Neural cell (in vitro differentiated cells): ENCODE data around the gene PCNX2. TPM values are rescaled to one million over a fixed set of nuclear protein-coding genes. Genes with fewer than 3 reads are reported as not detected.

Source experiments
- H2AFZ ChIP-seq: fragments of 200-600, 300-800 bp; sonication (generic), shearing (Covaris generic); 2 replicates; pipeline ENCODE4 v1.6.0; 2014; ENCODE audit warnings: low read depth, mild to moderate bottlenecking, antibody characterized with exemption, low read length, moderate library complexity
- H3F3A ChIP-seq: fragments of 200-600 bp; shearing (Covaris generic); 2 replicates; pipeline ENCODE4 v1.6.1; 2016; ENCODE audit warnings: mild to moderate bottlenecking, moderate library complexity, mixed read lengths, antibody characterized with exemption, low read length; ENCODE audit not compliant: insufficient read depth, poor library complexity, severe bottlenecking
- H3K27ac ChIP-seq: fragments of 200-600, 300-800 bp; sonication (generic), shearing (Covaris generic); 2 replicates; pipeline ENCODE4 v1.5.1; 2014; ENCODE audit warnings: mild to moderate bottlenecking, low read length, moderate library complexity
- H3K27me3 ChIP-seq: fragments of 300-800, 200-600 bp; sonication (generic), shearing (Covaris generic); 2 replicates; pipeline ENCODE4 v1.6.0; 2014; ENCODE audit warnings: mild to moderate bottlenecking, low read depth, low read length, moderate library complexity; ENCODE audit not compliant: insufficient read depth
- H3K36me3 ChIP-seq: fragments of 300-800, 200-600 bp; sonication (generic), shearing (Covaris generic); 2 replicates; pipeline ENCODE4 v1.5.1; 2014; ENCODE audit warnings: mild to moderate bottlenecking, antibody characterized with exemption, low read length, moderate library complexity; ENCODE audit not compliant: insufficient read depth
- H3K4me2 ChIP-seq: fragments of 300-800, 200-600 bp; sonication (generic), shearing (Covaris generic); 2 replicates; pipeline ENCODE4 v1.6.0; 2014; ENCODE audit warnings: mild to moderate bottlenecking, low read length
- H3K4me3 ChIP-seq: fragments of 300-800, 200-600 bp; sonication (generic), shearing (Covaris generic); 2 replicates; pipeline ENCODE4 v1.5.1; 2014; ENCODE audit warnings: mild to moderate bottlenecking, low read length, moderate library complexity
- H3K79me2 ChIP-seq: fragments of 200-600 bp; shearing (Covaris generic); replicated peaks from 2 replicates; pipeline ENCODE4 v1.6.0; 2014; ENCODE audit warnings: mild to moderate bottlenecking, low read length, moderate library complexity; ENCODE audit not compliant: insufficient read depth
- H3K9ac ChIP-seq: fragments of 300-800, 200-600 bp; sonication (generic), shearing (Covaris generic); 2 replicates; pipeline ENCODE4 v1.6.1; 2016; ENCODE audit warnings: mild to moderate bottlenecking, low read length, mixed read lengths
- H3K9me2 ChIP-seq: fragments of 200-600 bp; shearing (Covaris generic); 2 replicates; pipeline ENCODE4 v1.6.1; 2016; ENCODE audit warnings: mild to moderate bottlenecking, low read length, mixed read lengths; ENCODE audit not compliant: insufficient read depth
- H3K9me3 ChIP-seq: fragments of 200-600, 300-800 bp; sonication (generic), shearing (Covaris generic); 2 replicates; pipeline ENCODE4 v1.6.1; 2016; ENCODE audit warnings: mild to moderate bottlenecking, mixed run types, low read length, moderate library complexity, mixed read lengths
- H4K20me1 ChIP-seq: fragments of 200-600 bp; shearing (Covaris generic); 2 replicates; pipeline ENCODE4 v1.6.1; 2016; ENCODE audit warnings: mild to moderate bottlenecking, mixed run types; ENCODE audit not compliant: insufficient read depth
- CTCF ChIP-seq: fragments of 450-650 bp; IDR thresholded peaks from 2 replicates; pipeline ENCODE4 v1.5.1; 2014; ENCODE audit warnings: antibody characterized with exemption, mild to moderate bottlenecking, moderate library complexity; ENCODE audit not compliant: poor library complexity, severe bottlenecking
- EP300 ChIP-seq: fragments of 450-650 bp; conservative IDR thresholded peaks from 2 replicates; pipeline ENCODE4 v1.6.1; 2014; ENCODE audit warnings: antibody characterized with exemption, mild to moderate bottlenecking, moderate library complexity; ENCODE audit not compliant: poor library complexity, severe bottlenecking
- EZH2 ChIP-seq: fragments of 200-600, 300-800 bp; shearing (Covaris generic), sonication (generic); IDR thresholded peaks from 2 replicates; pipeline ENCODE4 v1.6.1; 2014; ENCODE audit warnings: antibody characterized with exemption, low read length, borderline replicate concordance, mild to moderate bottlenecking; ENCODE audit not compliant: insufficient read depth, poor library complexity, severe bottlenecking
- MXI1 ChIP-seq: fragments of 450-650 bp; conservative IDR thresholded peaks from 2 replicates; pipeline ENCODE4 v1.6.1; 2014; ENCODE audit warnings: antibody characterized with exemption, mild to moderate bottlenecking; ENCODE audit not compliant: poor library complexity, severe bottlenecking
- POLR2AphosphoS5 ChIP-seq: IDR thresholded peaks from 2 replicates; pipeline ENCODE4 v1.6.1; 2012
- RAD21 ChIP-seq: fragments of 450-650 bp; conservative IDR thresholded peaks from 2 replicates; pipeline ENCODE4 v1.6.1; 2014; ENCODE audit warnings: antibody characterized with exemption, mild to moderate bottlenecking, moderate library complexity
- SMC3 ChIP-seq: fragments of 450-650 bp; conservative IDR thresholded peaks from 2 replicates; pipeline ENCODE4 v1.6.1; 2014; ENCODE audit warnings: antibody characterized with exemption, mild to moderate bottlenecking, moderate library complexity; ENCODE audit not compliant: poor library complexity
- TAF1 ChIP-seq: IDR thresholded peaks from 2 replicates; pipeline ENCODE4 v1.6.1; 2012; ENCODE audit warnings: low read depth
- polyA plus RNA-seq: library from polyadenylated mRNA; depleted of rRNA; stranded (reverse); fragments of >200 nt; gene quantifications from 2 replicates; pipeline ENCODE4 v1.2.3, GENCODE V29; 2014
- TF ChIP-seq, protein P1 (sequence below): IDR thresholded peaks from 2 replicates; pipeline ENCODE4 v1.6.1; 2012; ENCODE audit warnings: borderline replicate concordance

Gene PCNX2
- polyA plus RNA-seq, 1 donor from 2014 or later, result 17.2 TPM

DNA sequence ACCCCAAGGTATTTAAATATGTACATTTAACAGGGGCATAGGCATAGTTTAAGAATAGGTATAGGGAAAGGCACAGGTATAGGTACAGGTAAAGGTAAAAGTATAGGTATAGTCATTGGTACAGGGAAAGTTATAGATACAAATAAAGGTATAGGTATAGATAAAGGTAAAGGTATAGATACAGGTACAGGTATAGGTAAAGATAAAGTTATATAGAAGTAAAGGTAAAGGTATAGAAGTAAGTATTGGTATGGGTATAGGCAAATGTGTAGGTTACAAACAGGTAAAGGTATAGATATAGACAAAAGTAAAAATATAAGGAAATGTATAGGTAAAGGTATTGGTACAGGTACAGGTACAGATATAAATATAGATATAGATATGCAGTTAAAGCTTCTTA is 137.2 kb downstream of the PCNX2 start:
- no peaks in the 10 kb centered on the region for H4K20me1 ChIP-seq
- H3K4me3 ChIP-seq, result no peak overlapping the region
- no peaks in the 10 kb centered on the region for H3K9me3 ChIP-seq
- H3K4me2 ChIP-seq, result no peak overlapping the region
- H2AFZ ChIP-seq, result no peak overlapping the region
- H3K9me2 ChIP-seq, result no peaks in the 10 kb centered on the region
- no peak overlapping the region for H3K27ac ChIP-seq
- peaks cover under 1% of the 10 kb centered on the region for H3K36me3 ChIP-seq
- no peaks in the 10 kb centered on the region for H3F3A ChIP-seq
- H3K9ac ChIP-seq, result no peak overlapping the region
- H3K27me3 ChIP-seq, result no peaks in the 10 kb centered on the region
- H3K79me2 ChIP-seq, result no peaks in the 10 kb centered on the region
- TF ChIP-seq SMC3 (no peak), POLR2AphosphoS5 (no peak), EZH2 (no peak), RAD21 (no peak), TAF1 (no peak), EP300 (no peak), CTCF (no peak), MXI1 (no peak)
- TF ChIP-seq, protein P1, sequence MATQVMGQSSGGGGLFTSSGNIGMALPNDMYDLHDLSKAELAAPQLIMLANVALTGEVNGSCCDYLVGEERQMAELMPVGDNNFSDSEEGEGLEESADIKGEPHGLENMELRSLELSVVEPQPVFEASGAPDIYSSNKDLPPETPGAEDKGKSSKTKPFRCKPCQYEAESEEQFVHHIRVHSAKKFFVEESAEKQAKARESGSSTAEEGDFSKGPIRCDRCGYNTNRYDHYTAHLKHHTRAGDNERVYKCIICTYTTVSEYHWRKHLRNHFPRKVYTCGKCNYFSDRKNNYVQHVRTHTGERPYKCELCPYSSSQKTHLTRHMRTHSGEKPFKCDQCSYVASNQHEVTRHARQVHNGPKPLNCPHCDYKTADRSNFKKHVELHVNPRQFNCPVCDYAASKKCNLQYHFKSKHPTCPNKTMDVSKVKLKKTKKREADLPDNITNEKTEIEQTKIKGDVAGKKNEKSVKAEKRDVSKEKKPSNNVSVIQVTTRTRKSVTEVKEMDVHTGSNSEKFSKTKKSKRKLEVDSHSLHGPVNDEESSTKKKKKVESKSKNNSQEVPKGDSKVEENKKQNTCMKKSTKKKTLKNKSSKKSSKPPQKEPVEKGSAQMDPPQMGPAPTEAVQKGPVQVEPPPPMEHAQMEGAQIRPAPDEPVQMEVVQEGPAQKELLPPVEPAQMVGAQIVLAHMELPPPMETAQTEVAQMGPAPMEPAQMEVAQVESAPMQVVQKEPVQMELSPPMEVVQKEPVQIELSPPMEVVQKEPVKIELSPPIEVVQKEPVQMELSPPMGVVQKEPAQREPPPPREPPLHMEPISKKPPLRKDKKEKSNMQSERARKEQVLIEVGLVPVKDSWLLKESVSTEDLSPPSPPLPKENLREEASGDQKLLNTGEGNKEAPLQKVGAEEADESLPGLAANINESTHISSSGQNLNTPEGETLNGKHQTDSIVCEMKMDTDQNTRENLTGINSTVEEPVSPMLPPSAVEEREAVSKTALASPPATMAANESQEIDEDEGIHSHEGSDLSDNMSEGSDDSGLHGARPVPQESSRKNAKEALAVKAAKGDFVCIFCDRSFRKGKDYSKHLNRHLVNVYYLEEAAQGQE, result no peak

DNA sequence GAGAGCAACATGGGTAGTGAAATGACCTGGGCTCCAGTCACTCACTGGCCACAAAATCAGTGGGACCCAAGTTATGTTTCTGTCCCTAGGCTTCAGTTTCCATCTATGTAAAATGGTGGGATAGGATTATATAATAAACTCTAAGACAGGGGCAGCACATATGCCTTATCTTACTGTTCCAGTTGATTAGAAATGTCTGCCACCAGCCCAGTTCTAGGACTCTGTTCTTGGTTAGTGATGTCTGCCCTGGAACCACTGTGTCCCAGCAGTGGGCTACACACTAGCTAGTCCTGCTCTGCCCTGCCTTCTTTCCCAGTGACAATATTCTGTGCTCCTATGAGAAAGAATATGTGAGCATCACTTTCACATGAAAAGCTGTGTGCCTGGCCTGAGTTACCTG is 138.3 kb downstream of the PCNX2 start:
- Histone ChIP-seq H3K4me3 (no peak overlapping the region), H3K9ac (no peak overlapping the region)
- no peak for TF ChIP-seq MXI1
- TF ChIP-seq RAD21, result no peak
- TF ChIP-seq EP300, result no peak
- TF ChIP-seq TAF1, result no peak
- TF ChIP-seq EZH2, result no peak
- no peak for TF ChIP-seq SMC3
- no peak for TF ChIP-seq CTCF
- TF ChIP-seq POLR2AphosphoS5, result no peak

More for the DNA sequence above, 138.3 kb downstream of the PCNX2 start:
- no peaks in the 10 kb centered on the region for H4K20me1 ChIP-seq
- H3K9me2 ChIP-seq, result no peaks in the 10 kb centered on the region
- peaks cover 6% of the 10 kb centered on the region for H3K36me3 ChIP-seq
- no peaks in the 10 kb centered on the region for H3K9me3 ChIP-seq
- H3F3A ChIP-seq, result no peaks in the 10 kb centered on the region
- H3K27ac ChIP-seq, result no peak overlapping the region
- no peaks in the 10 kb centered on the region for H3K27me3 ChIP-seq
- no peak overlapping the region for H3K4me2 ChIP-seq
- H2AFZ ChIP-seq, result no peak overlapping the region
- H3K79me2 ChIP-seq, result no peaks in the 10 kb centered on the region
